ENCODE data around the gene ERRFI1.

Gene ERRFI1

DNA sequence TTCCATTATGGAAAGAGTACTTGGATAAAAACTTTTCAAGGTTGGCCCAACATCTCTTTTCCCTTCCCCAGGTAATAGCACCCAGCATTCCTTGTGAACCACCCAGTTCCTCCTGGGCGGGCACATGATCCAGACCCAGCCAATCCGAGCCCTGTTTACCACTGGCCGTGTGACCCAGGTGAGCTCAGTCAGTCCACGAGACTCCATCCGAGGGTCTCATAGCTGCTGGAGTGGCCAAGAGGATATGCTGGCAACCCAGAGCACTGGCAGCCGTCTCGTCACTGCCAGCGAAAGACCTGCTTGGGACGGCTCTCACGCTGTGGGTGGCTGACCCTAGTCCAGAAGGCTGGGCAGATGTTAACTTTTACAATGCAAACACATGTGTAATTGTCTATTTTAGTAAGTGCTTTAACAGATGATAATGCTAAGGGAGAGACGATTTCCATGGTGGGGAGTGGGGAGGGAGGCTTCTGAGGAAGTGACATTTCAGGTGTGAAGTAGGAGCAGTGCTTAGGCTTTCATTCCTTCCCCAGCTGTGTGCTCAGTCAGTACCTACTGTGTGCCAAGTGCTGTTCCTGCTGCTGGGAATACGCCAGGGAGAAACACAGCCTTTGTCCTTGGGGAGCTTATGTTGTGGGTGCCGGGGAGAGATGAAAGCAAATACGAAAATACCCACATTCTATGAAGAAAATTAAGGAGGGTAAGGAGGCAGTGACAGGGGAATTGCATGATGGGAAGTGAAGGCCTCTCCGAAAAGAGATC lies 40.1 kb downstream of the ERRFI1 start:
- DNase-seq (ENCODE audit: low spot score) = no peak
- TF ChIP-seq, protein P1, sequence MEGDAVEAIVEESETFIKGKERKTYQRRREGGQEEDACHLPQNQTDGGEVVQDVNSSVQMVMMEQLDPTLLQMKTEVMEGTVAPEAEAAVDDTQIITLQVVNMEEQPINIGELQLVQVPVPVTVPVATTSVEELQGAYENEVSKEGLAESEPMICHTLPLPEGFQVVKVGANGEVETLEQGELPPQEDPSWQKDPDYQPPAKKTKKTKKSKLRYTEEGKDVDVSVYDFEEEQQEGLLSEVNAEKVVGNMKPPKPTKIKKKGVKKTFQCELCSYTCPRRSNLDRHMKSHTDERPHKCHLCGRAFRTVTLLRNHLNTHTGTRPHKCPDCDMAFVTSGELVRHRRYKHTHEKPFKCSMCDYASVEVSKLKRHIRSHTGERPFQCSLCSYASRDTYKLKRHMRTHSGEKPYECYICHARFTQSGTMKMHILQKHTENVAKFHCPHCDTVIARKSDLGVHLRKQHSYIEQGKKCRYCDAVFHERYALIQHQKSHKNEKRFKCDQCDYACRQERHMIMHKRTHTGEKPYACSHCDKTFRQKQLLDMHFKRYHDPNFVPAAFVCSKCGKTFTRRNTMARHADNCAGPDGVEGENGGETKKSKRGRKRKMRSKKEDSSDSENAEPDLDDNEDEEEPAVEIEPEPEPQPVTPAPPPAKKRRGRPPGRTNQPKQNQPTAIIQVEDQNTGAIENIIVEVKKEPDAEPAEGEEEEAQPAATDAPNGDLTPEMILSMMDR (IDR thresholded peaks at IDR 0.05; ENCODE audit: borderline replicate concordance, control extremely low read depth, extremely low read depth, insufficient read depth, missing control alignments) = no peak
- in situ Hi-C loops (cut with MboI; ENCODE audit: low sequenced_read_pairs, unreplicated experiment) = no loop called here

DNA sequence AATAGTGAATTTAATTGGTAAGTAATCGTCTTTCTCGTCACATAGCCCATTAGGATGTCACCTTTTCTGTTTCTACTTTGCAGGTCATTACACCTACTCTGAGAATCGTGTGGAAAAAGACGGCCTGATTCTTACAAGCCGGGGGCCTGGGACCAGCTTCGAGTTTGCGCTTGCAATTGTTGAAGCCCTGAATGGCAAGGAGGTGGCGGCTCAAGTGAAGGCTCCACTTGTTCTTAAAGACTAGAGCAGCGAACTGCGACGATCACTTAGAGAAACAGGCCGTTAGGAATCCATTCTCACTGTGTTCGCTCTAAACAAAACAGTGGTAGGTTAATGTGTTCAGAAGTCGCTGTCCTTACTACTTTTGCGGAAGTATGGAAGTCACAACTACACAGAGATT lies 41.3 kb downstream of the ERRFI1 start:
- no peak for DNase-seq (ENCODE audit: low spot score)
- TF ChIP-seq, protein P1 (IDR thresholded peaks at IDR 0.05; ENCODE audit: borderline replicate concordance, control extremely low read depth, extremely low read depth, insufficient read depth, missing control alignments) = no peak
- in situ Hi-C loops (cut with MboI; ENCODE audit: low sequenced_read_pairs, unreplicated experiment) = no loop called here

DNA sequence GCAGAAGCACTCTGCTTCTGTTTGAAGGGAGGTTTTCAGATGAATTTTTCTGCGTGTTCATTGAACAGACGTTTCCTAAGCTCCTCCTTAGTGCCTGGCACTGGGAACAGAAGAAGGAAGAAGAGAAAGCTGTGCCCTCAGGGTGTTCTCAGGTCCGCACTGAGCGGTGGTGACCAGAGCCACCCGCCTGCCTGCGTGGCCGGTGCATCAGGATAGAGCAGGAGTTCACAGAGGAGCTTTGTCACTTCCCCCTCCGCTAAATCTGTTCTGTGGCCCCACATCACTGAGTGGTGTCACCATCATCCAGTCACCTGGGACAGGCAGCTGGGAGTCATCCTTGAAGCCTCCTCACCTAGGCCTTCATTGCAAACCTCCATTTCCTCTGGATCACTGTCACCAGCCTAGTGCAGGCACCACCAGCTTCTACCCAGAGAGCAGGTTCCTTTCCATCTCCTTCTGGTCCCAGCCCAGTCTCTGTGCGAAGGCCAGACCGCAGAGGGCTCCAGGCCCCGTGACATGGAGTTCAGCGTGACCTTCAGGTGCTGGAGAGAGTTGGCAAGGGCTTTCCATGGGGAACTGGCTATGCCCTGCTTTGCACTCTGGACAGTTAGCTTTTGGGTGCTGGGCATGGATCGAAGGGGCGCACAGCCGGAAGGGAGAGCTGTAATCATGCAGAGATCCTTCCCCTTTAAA lies 42.9 kb downstream of the ERRFI1 start:
- DNase-seq (ENCODE audit: low spot score) = no peak
- in situ Hi-C loops (cut with MboI; ENCODE audit: low sequenced_read_pairs, unreplicated experiment) = no loop called here
- TF ChIP-seq, protein P1 (IDR thresholded peaks at IDR 0.05; ENCODE audit: borderline replicate concordance, control extremely low read depth, extremely low read depth, insufficient read depth, missing control alignments) = no peak

DNA sequence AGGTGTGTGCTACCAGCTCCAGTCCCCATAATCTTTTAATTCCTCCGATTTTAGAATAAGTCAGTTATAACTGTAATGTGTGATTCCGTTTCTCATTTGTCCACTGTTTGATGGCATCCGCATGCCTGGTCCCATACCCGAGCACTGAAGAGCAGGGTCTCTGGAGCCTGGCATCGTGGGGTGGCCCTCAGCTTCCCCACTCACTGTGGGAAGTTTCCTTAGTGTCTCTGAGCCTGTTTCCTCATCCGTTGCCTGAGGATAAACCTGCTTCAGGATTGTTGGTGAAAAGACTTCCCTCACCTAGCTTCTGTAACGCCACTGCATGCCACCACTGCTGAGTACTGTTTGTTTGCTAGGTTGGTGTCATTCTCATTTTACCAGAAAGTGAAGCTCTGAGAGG lies 45.1 kb downstream of the ERRFI1 start:
- DNase-seq (ENCODE audit: low spot score) = no peak
- in situ Hi-C loops (cut with MboI; ENCODE audit: low sequenced_read_pairs, unreplicated experiment) = no loop called here
- TF ChIP-seq, protein P1 (IDR thresholded peaks at IDR 0.05; ENCODE audit: borderline replicate concordance, control extremely low read depth, extremely low read depth, insufficient read depth, missing control alignments) = no peak

DNA sequence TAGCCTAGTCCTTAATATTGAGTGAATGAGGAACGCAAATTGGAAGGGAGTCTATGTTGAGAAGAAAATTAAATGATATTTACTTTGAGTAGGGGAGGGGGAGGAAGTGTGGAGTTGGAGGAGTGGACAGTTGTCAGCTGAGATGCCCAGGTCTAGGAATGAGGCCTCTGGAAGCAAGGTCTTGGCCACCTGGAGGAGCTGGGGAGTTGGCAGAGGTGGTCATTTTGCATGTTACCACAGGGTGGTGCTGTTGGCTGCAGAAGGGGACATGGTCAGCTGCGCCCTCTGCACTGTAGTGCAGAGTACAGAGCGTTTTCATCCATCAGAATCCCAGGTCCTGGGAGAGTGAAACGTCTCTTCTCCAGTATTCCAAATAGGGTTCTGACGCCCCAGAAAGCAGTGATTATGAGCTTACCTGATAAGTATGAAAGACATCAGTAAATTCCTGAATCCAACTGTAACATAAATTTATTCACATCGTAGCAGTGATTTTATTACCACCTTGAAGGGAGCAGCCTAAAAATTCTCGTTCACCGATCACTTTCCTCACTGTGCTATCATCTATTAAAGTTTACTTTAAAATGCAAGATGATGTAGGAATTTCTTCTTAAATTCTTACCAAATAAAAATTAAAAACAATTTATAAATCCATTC lies 50.8 kb downstream of the ERRFI1 start:
- DNase-seq (ENCODE audit: low spot score) = peak; percentile 70
- TF ChIP-seq, protein P1 (IDR thresholded peaks at IDR 0.05; ENCODE audit: borderline replicate concordance, control extremely low read depth, extremely low read depth, insufficient read depth, missing control alignments) = peak; percentile 59
- in situ Hi-C loops (cut with MboI; ENCODE audit: low sequenced_read_pairs, unreplicated experiment) = no loop called here

DNA sequence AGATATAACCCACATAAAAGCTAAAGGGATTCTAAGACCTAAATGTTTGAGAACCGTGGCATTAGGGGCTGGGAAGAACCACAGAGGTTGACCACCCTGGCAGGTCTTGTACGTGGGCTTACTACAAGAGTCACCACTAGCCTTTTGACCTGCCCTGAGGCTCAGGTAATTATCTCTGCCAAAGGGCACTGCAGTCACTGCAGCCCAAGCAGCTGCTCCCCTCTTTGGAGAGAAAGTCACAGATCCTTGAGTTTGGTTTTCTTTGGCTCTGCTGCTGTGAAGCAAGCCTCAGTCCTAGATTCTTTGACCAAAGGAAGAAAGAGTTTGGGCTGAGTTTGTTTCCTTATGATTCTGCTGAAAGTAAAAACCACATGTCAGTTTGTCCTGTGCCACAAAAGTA lies 53.0 kb downstream of the ERRFI1 start:
- in situ Hi-C loops (cut with MboI; ENCODE audit: low sequenced_read_pairs, unreplicated experiment) = no loop called here
- no peak for DNase-seq (ENCODE audit: low spot score)
- TF ChIP-seq, protein P1 (IDR thresholded peaks at IDR 0.05; ENCODE audit: borderline replicate concordance, control extremely low read depth, extremely low read depth, insufficient read depth, missing control alignments) = no peak
